Activated CD8-positive, alpha-beta memory T cell treated with anti-CD3 and anti-CD28 coated beads, Interleukin-2, amount 50 U/mL, for 1 hour (primary cell): Measurements from ENCODE around the gene GGCX.
A peak's percentile ranks its signal among the peaks of the same experiment; 100 is the strongest.
"Not testable (repeated sequence)": the region's sequence is repeated elsewhere in the genome, so short reads cannot be mapped to it uniquely, and the experiment has no call there.

Source experiments
- DNase-seq: peaks from one replicate; pipeline ENCODE4 v3.0.0-alpha.2; 2020; ENCODE audit errors: extremely low read depth

The GGCX gene

DNA sequence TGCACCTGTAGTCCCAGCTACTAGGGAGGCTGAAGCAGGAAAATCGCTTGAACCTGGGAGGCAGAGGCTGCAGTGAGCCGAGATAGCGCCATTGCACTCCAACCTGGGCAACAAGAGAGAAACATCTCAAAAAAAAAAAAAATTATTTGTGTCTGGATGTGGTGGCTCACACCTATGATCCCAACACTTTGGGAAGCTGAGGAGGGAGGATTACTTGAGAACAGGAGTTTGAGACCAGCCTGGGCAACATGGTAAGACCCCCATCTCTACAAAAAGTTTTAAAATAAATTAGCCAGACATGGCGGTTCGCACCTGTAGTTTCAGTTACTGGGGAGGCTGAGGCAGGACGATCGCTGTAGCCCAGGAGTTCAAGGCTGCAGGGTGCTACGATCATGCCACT, 14.4 kb upstream of the GGCX start:
- no peak for DNase-seq

- no peak for DNase-seq
These were observed 5.0 kb upstream of the GGCX start for GRCh38 chr2:85566265-85566664.

GRCh38 chr2:85564144-85564563, 2.9 kb upstream of the GGCX start:
- DNase-seq = no peak

GRCh38 chr2:85560812-85561279, 447 bp downstream of the GGCX start:
- no peak for DNase-seq

GRCh38 chr2:85560403-85560726, 928 bp downstream of the GGCX start:
- DNase-seq = not testable (repeated sequence)

DNA sequence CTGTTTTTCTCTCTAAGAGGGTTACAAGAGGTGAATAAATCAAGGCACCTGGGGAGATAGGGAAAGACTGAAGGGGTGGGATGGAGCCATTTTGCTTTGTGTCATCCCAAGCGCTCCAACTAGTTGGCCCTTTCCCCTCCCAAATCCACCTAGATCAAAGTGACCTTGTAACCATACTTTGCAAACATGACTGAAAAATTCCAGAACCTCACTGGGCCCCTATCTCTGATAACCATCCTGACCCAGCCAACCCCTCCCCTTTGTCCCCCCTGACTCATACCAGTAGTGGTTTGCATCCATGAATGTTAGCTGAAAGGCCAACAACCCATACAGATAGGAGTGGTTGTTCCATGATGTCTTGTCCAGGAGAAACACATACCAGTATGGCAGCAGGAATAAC, 3.1 kb downstream of the GGCX start:
- DNase-seq = no peak

GRCh38 chr2:85557130-85557529, 4.2 kb downstream of the GGCX start:
- DNase-seq = no peak

- DNase-seq = no peak
These were observed 6.2 kb downstream of the GGCX start for GRCh38 chr2:85554980-85555612.

DNA sequence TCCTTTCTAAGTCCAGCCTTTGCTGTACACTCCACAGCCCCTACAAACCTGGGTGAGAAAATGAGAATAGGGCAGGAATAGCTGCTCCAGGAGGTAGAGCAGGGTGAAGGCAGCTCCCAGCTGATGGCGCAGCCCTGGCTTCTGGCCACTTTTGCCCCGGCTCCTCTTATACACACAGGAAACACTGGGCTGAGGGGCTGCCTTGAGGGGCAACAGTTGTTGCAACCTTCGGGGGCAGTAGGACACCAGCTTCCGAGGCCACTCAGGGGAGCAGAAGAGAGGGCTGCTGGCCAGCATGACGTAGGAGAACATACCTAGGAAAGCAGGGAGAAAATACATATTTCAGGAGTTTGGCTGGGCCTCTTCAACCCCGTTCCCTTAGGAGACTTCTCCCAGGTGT, 8.1 kb downstream of the GGCX start:
- DNase-seq = no peak

GRCh38 chr2:85551698-85552678, 9.3 kb downstream of the GGCX start:
- DNase-seq = peak; percentile 77

DNA sequence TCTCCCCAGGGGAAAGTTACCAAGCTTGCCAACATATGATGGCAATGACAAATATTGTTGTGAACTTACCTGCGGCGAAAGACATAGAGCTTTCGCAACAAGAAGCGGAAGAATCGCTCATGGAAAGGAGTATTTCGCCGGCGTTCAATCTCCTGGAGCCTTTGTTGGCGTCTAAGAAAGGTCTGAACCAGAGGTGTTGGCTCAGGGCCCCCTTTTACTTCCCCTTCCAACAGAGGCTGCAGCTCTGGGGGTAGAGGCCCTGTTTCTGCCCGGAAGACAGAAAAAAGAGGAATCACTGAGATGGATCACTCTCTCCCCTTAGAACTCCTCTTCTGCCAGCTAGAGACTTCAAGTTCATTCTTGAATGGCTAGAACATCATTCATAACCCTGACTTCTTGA, 10.8 kb downstream of the GGCX start:
- no peak for DNase-seq

- DNase-seq = no peak
These were observed 11.5 kb downstream of the GGCX start for GRCh38 chr2:85549826-85550225.

GRCh38 chr2:85549095-85549494, 12.2 kb downstream of the GGCX start:
- no peak for DNase-seq

- DNase-seq = no peak
These were observed 12.7 kb downstream of the GGCX start for GRCh38 chr2:85548608-85548900.

DNA sequence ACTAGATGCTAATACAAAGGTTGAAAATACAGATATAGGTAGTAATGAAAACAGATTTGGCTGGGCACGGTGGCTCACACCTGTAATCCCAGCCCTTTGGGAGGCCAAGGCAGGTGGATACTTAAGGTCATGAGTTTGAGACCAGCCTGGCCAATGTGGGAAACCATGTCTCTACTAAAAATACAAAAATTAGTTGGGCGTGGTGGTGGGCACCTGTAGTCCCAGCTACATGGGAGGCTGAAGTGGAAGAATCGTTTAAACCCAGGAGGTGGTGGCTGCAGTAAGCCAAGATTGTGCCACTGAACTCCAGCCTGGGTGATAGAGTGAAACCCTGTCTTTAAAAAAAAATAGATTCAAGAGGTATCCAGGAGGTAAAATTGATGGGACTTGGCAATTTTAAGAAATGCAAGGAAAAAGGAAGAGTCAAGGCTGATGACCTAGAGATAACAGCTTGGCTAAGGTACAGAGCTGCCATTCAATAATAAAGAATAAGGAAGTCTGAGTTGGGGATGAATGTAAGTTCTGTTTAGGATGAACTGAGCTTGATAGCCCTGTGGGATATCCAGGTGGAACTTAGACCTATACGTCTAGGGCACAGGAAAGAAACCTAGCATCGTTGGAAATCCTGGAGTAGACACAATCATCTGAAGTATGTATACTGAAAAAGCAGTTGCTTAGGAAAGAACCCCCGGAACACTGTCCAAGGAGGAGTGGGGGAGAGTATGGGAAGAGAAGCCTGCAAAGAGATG, 13.3 kb downstream of the GGCX start:
- no peak for DNase-seq

DNA sequence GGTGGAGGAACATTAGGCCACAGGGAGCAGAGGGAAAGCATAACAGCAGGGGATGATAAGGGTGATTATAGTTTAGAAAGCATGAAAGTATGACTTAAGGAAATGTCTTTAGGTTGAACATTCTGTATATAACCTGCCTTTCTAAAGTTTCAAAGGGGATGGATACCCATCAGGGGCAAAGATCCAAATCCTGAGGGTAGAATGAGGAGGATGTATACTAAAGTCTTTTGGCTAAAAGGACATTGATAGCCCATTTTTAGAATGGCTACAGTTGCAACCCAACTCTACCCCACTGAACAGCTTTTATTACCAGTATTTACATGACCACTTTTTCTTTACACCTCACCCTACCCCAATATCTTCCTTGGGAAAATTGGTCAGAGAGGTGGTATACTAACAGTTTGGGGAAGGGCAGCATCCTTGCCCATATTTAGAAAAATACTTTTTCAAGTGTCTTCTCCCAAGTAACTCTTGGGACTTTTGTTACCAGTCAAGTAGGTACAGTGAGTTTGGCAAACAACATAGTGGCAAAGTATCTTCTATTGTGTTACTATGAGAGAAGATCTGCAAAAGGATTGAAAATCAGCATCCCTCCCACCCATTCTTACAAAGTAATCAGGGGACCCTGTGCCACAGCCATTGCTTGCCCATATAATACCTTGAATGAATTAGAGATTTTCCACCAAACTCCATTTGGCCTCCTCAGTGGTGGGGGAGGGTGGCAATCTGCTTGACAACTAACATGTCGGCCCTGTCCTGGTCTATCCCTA, 14.0 kb downstream of the GGCX start:
- DNase-seq = no peak

DNA sequence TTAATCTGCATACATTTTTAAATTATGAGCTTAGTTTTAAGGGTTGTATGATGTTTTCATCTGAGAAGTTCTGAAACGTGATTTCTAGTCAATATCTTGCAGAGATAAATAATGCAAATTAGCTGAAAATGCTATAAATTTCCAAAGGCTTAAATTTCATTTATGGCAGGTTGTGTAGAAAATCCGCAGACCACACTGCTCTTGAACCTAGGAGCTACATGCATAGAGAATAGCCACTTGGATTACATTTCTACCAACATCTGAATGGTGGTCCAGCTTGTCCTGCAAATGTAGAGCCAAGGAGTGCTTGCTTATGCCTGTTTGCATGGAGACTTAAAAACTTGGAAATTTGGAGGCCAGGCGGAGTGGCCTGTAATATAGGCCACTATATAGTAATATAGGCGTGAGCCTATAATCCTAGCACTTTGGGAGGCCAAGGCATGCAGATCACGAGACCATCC, 15.5 kb downstream of the GGCX start:
- no peak for DNase-seq

- DNase-seq = not testable (repeated sequence)
These were observed 16.1 kb downstream of the GGCX start for GRCh38 chr2:85544915-85545779.

GRCh38 chr2:85544254-85544691, 17.0 kb downstream of the GGCX start:
- not testable (repeated sequence) for DNase-seq

- DNase-seq = no peak
These were observed 18.5 kb downstream of the GGCX start for GRCh38 chr2:85542777-85543176.
